B cell (primary cell): ENCODE results near the gene DIPK1B. TPM values are rescaled to one million over a fixed set of nuclear protein-coding genes. Genes with fewer than 3 reads are reported as not detected.

ENCODE experiments used
- ATAC-seq: fragments of 200-7000 bp; cut with Tn5 transposase; one replicate; pipeline ENCODE4 v1.10.0; 2021; ENCODE audit warnings: low read depth, mild to moderate bottlenecking, moderate number of reproducible peaks, moderate library complexity
- CTCF ChIA-PET: fragments of 350-600 bp; sonication (Branson Sonifier 250); formaldehyde crosslinking; loops from one replicate; lab custom pipeline; 2021; ENCODE audit warnings: antibody characterized with exemption, inconsistent platforms; lab: Charles Lee
- POLR2A ChIA-PET: fragments of 350-600 bp; sonication (Branson Sonifier 250); formaldehyde crosslinking; loops from one replicate; lab custom pipeline; 2021; ENCODE audit warnings: antibody characterized with exemption; lab: Charles Lee
- DNase-seq: peaks from one replicate; pipeline ENCODE4 v3.0.0; 2013
- H2AFZ ChIP-seq: 2 replicates; pipeline ENCODE4 v1.6.1; 2012; ENCODE audit warnings: mild to moderate bottlenecking, low read depth, low read length; ENCODE audit not compliant: insufficient read depth, poor library complexity, severe bottlenecking
- H3K27ac ChIP-seq, 2 donors: 1 replicate in 1 of 2; 2 replicates in 1 of 2; pipeline ENCODE4 v1.5.1; 2012 to 2013; ENCODE audit warnings: low read length in 2 of 2, mild to moderate bottlenecking in 2 of 2, moderate library complexity in 1 of 2
- H3K27me3 ChIP-seq, 4 experiments: fragments of 200-600 bp in 1 of 4; sonication (generic) in 1 of 4; replicated peaks in 1 of 4; 1 replicate in 2 of 4; 2 replicates in 2 of 4; pipeline versions ENCODE4 v1.6.1 to v1.7.0; 2013 to 2016; ENCODE audit warnings: low read length in 3 of 4, mild to moderate bottlenecking in 2 of 4, mixed read lengths in 1 of 4, moderate library complexity in 1 of 4; ENCODE audit not compliant: insufficient read depth in 4 of 4, control insufficient read depth in 3 of 4; ENCODE audit errors: control extremely low read depth in 1 of 4
- H3K36me3 ChIP-seq, 2 experiments: replicated peaks in 1 of 2; 1 replicate in 1 of 2; 2 replicates in 1 of 2; pipeline versions ENCODE4 v1.6.1 to v1.7.1; 2013; ENCODE audit warnings: low read length in 1 of 2; ENCODE audit not compliant: insufficient read depth in 2 of 2, control insufficient read depth in 1 of 2; ENCODE audit errors: control extremely low read depth in 1 of 2, extremely low read depth in 1 of 2
- H3K4me1 ChIP-seq, 2 donors: fragments of 200-600 bp in 1 of 2; sonication (generic) in 1 of 2; 1 replicate in 1 of 2; 2 replicates in 1 of 2; pipeline versions ENCODE4 v1.5.1 to v1.6.1; 2013 to 2017; ENCODE audit warnings: low read length in 2 of 2; ENCODE audit not compliant: control insufficient read depth in 2 of 2, insufficient read depth in 2 of 2
- H3K4me2 ChIP-seq: replicated peaks from 2 replicates; pipeline ENCODE3; 2012; ENCODE audit warnings: mild to moderate bottlenecking, low read depth, low read length; ENCODE audit not compliant: poor library complexity, severe bottlenecking
- H3K4me3 ChIP-seq, 5 experiments: fragments of 200-600 bp in 1 of 5; sonication (generic) in 1 of 5; 1 replicate in 3 of 5; 2 replicates in 2 of 5; pipeline versions ENCODE4 v1.5.1 to v1.7.0; 2011 to 2016; ENCODE audit warnings: low read length in 4 of 5, mild to moderate bottlenecking in 4 of 5, low read depth in 2 of 5, control low read depth in 1 of 5, moderate library complexity in 1 of 5; ENCODE audit not compliant: insufficient read depth in 1 of 5; ENCODE audit errors: control extremely low read depth in 1 of 5, extremely low read depth in 1 of 5
- H3K79me2 ChIP-seq: fragments of 200-600 bp; sonication (generic); one replicate; pipeline ENCODE4 v1.6.0; 2016; ENCODE audit warnings: low read length; ENCODE audit not compliant: control insufficient read depth, insufficient read depth
- H3K9ac ChIP-seq: fragments of 200-600 bp; sonication (generic); 2 replicates; pipeline ENCODE4 v1.6.1; 2017; ENCODE audit warnings: mild to moderate bottlenecking, low read length, moderate library complexity
- H3K9me3 ChIP-seq, 3 donors: one replicate each; pipeline versions ENCODE4 v1.6.1 to v1.7.1; 2013; ENCODE audit warnings: low read length in 2 of 3; ENCODE audit not compliant: control insufficient read depth in 2 of 3, insufficient read depth in 1 of 3; ENCODE audit errors: control extremely low read depth in 1 of 3
- H4K20me1 ChIP-seq: 2 replicates; pipeline ENCODE4 v1.6.0; 2012; ENCODE audit warnings: mild to moderate bottlenecking, low read length; ENCODE audit not compliant: insufficient read depth, control insufficient read depth, poor library complexity, severe bottlenecking
- H3K27ac Mint-ChIP-seq: one replicate; pipeline ENCODE4 v1.8.0; 2021; ENCODE audit warnings: mixed read lengths
- H3K27me3 Mint-ChIP-seq: one replicate; pipeline ENCODE4 v1.8.0; 2021; ENCODE audit warnings: mixed read lengths
- H3K4me1 Mint-ChIP-seq: one replicate; pipeline ENCODE4 v1.8.0; 2021; ENCODE audit warnings: mixed read lengths
- H3K4me3 Mint-ChIP-seq: one replicate; pipeline ENCODE4 v1.8.0; 2021; ENCODE audit warnings: mixed read lengths
- H3K9me3 Mint-ChIP-seq: one replicate; pipeline ENCODE4 v1.8.0; 2022; ENCODE audit warnings: mixed read lengths; ENCODE audit not compliant: insufficient read depth
- CTCF ChIP-seq: fragments of 200-600 bp; IDR thresholded peaks from one replicate; pipeline ENCODE4 v1.8.0; 2022; ENCODE audit warnings: antibody characterized with exemption, mild to moderate bottlenecking
- WGBS: methylation state at CpG from one replicate; pipeline ENCODE4 v1.1.5; 2013; ENCODE audit warnings: missing lambda C conversion rate; ENCODE audit not compliant: insufficient coverage; 5-methylcytosine and 5-hydroxymethylcytosine counted together
- intact Hi-C: fragments of 100-400 bp; cut with micrococcal nuclease; formaldehyde crosslinking; loops from one replicate; pipeline ENCODE4 v1.10.0; 2022
- polyA plus RNA-seq: library from polyadenylated mRNA; depleted of rRNA; stranded (reverse); fragments of >200 nt; gene quantifications from 2 replicates; pipeline ENCODE4 v1.2.3, GENCODE V29; 2012
- total RNA-seq, 2 donors: library from RNA; stranded (reverse); fragments of 120-200 nt in 1 of 2; gene quantifications; 1 replicate in 1 of 2; 2 replicates in 1 of 2; pipeline versions ENCODE4 v1.2.3 to v1.2.4, GENCODE V29; 2013 to 2022

The DIPK1B gene
- total and polyA plus RNA-seq, 2 donors (not counting 1 experiment from before 2014, with no cell fraction given), result 9.6 TPM

GRCh38 chr9:136713550-136713949, 1.2 kb downstream of the DIPK1B start:
- peak overlapping the region; percentile 70 for H3K27ac Mint-ChIP-seq
- CTCF ChIA-PET, result interaction anchor here (4.0 kb wide), 1 partner anchor 14 kb away, joined by 23 read pairs; no protein-coding TSS in a partner anchor
- intact Hi-C loops, result loop anchor here (10.0 kb wide), 1 partner anchor 49 kb away; the partner anchor contains the start of gene EGFL7

More at GRCh38 chr9:136713550-136713949, 1.2 kb downstream of the DIPK1B start:
- peaks cover 0 to 4% (median 0%) of the 10 kb centered on the region in 3 donors for H3K9me3 ChIP-seq
- DNase-seq (no peak), ATAC-seq (no peak)
- no peak overlapping the region for H2AFZ ChIP-seq
- peaks cover 25% of the 10 kb centered on the region for H3K4me1 Mint-ChIP-seq
- peaks cover 31 to 38% of the 10 kb centered on the region in 2 donors for H3K4me1 ChIP-seq
- H3K79me2 ChIP-seq, result peaks cover 4% of the 10 kb centered on the region
- H3K9ac ChIP-seq, result no peak overlapping the region
- H3K9me3 Mint-ChIP-seq, result no peaks in the 10 kb centered on the region
- no peaks in the 10 kb centered on the region for H4K20me1 ChIP-seq
- H3K27me3 Mint-ChIP-seq, result peaks cover 20% of the 10 kb centered on the region
- 17% methylated on average over 8 of the region's 8 CpGs for WGBS
- no peak for TF ChIP-seq CTCF
- no peaks in the 10 kb centered on the region for H3K36me3 ChIP-seq
- no peak overlapping the region for H3K27ac ChIP-seq
- peaks cover 0 to 39% (median 6%) of the 10 kb centered on the region in 4 experiments for H3K27me3 ChIP-seq
- H3K4me2 ChIP-seq, result peak overlapping the region; percentile 82
- POLR2A ChIA-PET, result interaction anchor here (1.2 to 2.4 kb wide), 4 partner anchors 9 to 16 kb away, joined by 3 to 8 read pairs (median 4); no protein-coding TSS in a partner anchor
- peak overlapping the region in 3 of 5 experiments; percentile 33 to 48 (median 40) for H3K4me3 ChIP-seq
- peak overlapping the region; percentile 71 for H3K4me3 Mint-ChIP-seq
